Urinary bladder (tissue), 4 donors: ENCODE data around the gene JARID2. TPM values are rescaled to one million over a fixed set of nuclear protein-coding genes. Genes with fewer than 3 reads are reported as not detected.

Experiments
- DNase-seq: peaks from one replicate; pipeline ENCODE4 v3.0.0-alpha.2; 2015; ENCODE audit errors: extremely low spot score
- H3K27ac ChIP-seq: one replicate; pipeline ENCODE4 v1.5.1; 2013; ENCODE audit warnings: low read depth, mild to moderate bottlenecking, moderate library complexity
- H3K36me3 ChIP-seq: one replicate; pipeline ENCODE4 v1.6.1; 2013; ENCODE audit warnings: mild to moderate bottlenecking, moderate library complexity; ENCODE audit not compliant: insufficient read depth
- H3K4me1 ChIP-seq: one replicate; pipeline ENCODE4 v1.6.1; 2013; ENCODE audit warnings: mild to moderate bottlenecking, moderate library complexity; ENCODE audit not compliant: insufficient read depth
- H3K4me3 ChIP-seq: one replicate; pipeline ENCODE4 v1.5.1; 2013; ENCODE audit warnings: low read depth, low read length
- whole genome bisulfite sequencing: extraction: QIAGEN DNeasy Blood & Tissue Kit; methylation state at CpG from one replicate; pipeline ENCODE4 v1.1.7; 2013; 5-methylcytosine and 5-hydroxymethylcytosine counted together
- polyA plus RNA-seq: library from polyadenylated mRNA; stranded (reverse); fragments of 200-250 nt; gene quantifications from one replicate; pipeline ENCODE4 v1.2.3, GENCODE V29; 2013
- total RNA-seq: library from RNA; depleted of rRNA; stranded (reverse); fragments of >200 nt; gene quantifications from one replicate; pipeline ENCODE4 v1.2.3, GENCODE V29; 2014
- donor health status: healthy with polysubstance abuse.
- donor health status: healthy.

Gene JARID2
- total and polyA plus RNA-seq, 2 donors = 5.5 to 11.9 TPM

DNA sequence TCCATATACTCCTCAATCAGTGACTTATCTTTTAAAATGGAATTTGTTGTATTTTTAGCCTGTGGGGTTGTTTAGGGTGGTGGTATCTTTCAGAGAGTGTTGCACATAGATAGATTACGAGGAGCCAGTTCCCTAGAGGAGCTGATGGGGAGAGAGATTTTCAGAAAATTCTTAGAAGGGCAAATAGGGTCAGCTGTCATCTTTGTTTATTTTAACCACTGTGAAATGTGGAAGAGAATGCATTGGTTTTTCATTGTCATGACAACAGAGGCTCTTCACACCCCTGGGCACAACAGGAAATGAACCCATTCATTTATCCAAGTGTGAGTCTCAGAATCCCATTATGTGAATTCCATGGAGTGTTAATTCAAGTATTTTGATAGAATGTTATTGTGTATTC, 188.4 kb downstream of the JARID2 start:
- Histone ChIP-seq H3K27ac (no peak overlapping the region), H3K4me3 (no peak overlapping the region), H3K36me3 (no peaks in the 10 kb centered on the region), H3K4me1 (no peaks in the 10 kb centered on the region)
- DNase-seq = no peak
- 88% methylated on average over 1 of the region's 1 CpG for WGBS

DNA sequence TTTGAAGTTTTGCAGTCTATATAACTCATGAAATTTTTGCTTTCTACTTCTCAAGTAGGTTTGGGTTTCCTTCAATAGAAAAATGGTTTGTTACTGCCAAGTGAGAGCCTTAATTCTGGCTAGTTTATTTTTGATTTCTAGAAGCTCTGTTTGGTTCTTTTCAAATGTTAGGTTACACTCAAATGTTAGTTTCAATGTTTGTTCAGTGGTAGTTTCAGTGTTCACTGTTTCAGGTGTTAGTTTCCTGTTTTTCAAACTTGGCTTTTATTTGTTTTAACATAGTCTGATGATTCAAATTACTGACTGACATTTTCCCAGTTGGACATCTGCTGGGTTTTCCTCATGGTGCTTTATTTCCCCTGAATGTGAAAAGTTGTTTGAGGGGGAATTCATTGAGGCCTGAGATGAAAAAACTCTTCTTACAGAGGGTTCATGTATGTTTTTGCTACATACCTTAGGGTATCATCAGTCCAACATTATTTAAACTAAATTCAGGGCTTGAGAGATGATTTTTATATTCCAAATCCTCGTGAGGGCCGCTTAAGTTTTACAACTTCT, 189.0 kb downstream of the JARID2 start:
- no peak for DNase-seq
- H3K4me1 ChIP-seq = no peaks in the 10 kb centered on the region
- 95% methylated on average over 2 of the region's 2 CpGs for WGBS

DNA sequence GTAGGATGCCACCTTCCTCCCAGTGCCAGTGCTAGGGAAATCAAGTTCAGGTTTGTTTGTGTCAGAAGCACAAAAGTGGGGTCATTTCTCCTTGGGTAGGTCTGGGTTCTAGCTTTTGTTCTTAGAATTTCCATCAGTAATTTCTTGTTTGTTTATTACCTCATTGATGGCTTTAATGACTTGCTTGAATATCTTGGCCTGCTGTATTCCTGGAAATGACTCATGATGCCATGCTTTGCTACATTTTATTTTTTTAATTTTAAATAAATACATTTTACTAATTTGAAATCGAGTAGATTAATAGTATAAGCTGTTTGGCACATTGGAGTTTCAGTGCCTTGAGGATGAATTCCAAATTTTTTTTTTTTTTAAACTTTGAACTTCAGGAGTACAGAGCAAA, 189.6 kb downstream of the JARID2 start:
- 91% methylated on average over 1 of the region's 1 CpG for whole genome bisulfite sequencing
- no peaks in the 10 kb centered on the region for H3K4me1 ChIP-seq

More for the DNA sequence above, 189.0 kb downstream of the JARID2 start:
- H3K27ac ChIP-seq = no peak overlapping the region
- H3K36me3 ChIP-seq = no peaks in the 10 kb centered on the region
- H3K4me3 ChIP-seq = no peak overlapping the region

DNA sequence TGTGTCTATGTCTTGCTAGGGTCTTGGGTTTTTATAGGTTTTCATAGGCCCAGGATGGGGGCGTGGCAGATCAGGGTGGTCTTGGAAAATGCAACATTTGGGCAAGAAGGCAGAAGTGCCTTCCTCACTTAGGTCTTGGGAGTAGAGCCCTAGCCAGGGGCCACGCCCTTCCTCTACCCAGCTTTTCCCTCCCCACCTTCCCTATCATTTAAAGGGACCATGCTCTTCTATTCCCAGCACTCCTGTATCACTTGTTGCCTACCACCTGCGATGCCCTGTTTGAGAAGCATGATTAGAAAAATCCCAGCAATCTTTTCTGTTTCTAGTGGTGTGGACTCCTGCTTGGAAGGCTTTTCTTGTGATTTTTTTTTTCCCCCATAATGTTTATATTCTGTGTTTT, 190.6 kb downstream of the JARID2 start:
- WGBS = 96% methylated on average over 3 of the region's 3 CpGs

More for the DNA sequence above, 189.6 kb downstream of the JARID2 start:
- Histone ChIP-seq H3K27ac (no peak overlapping the region), H3K36me3 (no peaks in the 10 kb centered on the region), H3K4me3 (no peak overlapping the region)
- no peak for DNase-seq

DNA sequence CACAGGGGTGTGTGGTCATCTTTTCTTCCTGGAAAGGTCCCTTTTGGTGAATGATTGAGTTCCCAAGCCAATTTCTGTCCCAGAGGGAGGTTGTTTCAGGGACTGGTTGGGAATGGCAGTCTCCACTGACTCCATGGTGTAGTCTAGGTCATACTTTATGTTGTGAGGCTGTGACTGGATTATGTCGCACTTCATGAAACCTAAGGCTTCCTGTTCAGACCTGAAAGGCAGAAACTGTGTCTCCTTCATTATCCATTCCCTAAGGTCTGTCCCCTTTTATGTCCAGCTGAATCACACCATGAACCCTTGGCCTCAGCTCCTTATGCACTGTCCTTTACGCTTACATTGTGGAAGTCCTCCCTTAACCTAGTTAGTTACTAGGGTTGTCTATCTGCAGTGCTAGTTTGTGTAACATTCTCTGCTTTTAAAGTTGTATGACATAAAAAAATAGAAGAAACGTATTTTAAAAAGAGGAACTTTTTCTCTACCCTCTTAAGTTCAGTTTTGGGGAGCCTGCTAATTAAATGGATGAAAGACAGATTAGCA, 191.3 kb downstream of the JARID2 start:
- Histone ChIP-seq H3K4me1 (no peaks in the 10 kb centered on the region), H3K4me3 (no peak overlapping the region), H3K27ac (no peak overlapping the region), H3K36me3 (no peaks in the 10 kb centered on the region)
- no peak for DNase-seq
- WGBS = 88% methylated on average over 3 of the region's 3 CpGs

More for the DNA sequence above, 190.6 kb downstream of the JARID2 start:
- Histone ChIP-seq H3K4me3 (no peak overlapping the region), H3K36me3 (no peaks in the 10 kb centered on the region), H3K4me1 (no peaks in the 10 kb centered on the region), H3K27ac (no peak overlapping the region)
- DNase-seq = no peak

DNA sequence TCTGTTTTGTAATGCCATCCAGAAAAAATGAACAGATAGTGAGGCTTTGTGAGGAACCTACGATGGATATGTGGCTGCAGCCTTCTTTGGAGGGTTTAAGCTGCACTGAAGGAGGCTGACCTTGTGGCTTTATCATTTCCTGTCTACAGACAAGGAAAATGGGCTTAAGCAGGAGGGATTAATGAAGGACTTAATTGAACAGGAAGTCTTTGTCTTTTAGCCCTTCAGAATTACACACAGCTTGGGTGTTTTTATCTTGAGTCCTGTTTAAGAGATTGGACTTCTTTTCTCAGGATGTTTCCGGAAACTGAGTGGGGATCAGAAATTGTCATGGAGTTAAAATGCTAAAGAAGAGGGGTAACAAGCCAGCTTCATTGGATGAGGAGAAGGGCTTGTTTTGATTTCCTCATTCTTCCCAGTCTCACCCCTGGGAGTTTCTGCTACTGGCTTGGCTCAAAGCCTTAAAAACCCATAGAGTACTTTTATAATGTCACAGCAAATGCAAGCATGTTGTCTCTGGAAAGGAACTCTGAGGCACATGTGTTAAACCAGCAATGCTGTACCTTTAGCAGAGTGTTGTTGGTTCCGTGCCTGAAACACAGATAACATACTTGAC, 193.6 kb downstream of the JARID2 start:
- Histone ChIP-seq H3K36me3 (no peaks in the 10 kb centered on the region), H3K4me1 (peaks cover 2% of the 10 kb centered on the region), H3K27ac (no peak overlapping the region), H3K4me3 (no peak overlapping the region)
- 85% methylated on average over 3 of the region's 3 CpGs for WGBS
- no peak for DNase-seq

DNA sequence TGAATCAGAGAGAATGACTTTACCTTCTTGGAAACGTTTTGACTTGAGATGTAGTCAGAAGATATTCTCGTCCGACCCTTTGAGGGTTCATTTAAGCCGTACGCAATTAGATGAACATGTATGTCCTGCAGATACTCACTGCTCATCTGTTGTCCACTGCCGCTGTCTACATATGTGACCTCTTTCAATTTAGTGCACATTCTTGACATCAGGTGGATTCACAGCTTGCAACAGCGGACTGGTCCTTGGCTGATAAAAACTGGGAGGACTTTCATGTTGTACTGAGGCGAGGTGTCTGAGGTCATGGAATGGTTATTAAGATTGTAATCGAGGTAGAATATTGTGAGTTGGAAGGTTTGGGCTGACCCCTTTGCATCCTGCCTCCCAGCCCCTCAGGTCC, 194.2 kb downstream of the JARID2 start:
- WGBS = 79% methylated on average over 9 of the region's 9 CpGs
- H3K4me3 ChIP-seq = no peak overlapping the region
- H3K36me3 ChIP-seq = no peaks in the 10 kb centered on the region
- H3K27ac ChIP-seq = no peak overlapping the region
- DNase-seq = no peak
- peaks cover 2% of the 10 kb centered on the region for H3K4me1 ChIP-seq

DNA sequence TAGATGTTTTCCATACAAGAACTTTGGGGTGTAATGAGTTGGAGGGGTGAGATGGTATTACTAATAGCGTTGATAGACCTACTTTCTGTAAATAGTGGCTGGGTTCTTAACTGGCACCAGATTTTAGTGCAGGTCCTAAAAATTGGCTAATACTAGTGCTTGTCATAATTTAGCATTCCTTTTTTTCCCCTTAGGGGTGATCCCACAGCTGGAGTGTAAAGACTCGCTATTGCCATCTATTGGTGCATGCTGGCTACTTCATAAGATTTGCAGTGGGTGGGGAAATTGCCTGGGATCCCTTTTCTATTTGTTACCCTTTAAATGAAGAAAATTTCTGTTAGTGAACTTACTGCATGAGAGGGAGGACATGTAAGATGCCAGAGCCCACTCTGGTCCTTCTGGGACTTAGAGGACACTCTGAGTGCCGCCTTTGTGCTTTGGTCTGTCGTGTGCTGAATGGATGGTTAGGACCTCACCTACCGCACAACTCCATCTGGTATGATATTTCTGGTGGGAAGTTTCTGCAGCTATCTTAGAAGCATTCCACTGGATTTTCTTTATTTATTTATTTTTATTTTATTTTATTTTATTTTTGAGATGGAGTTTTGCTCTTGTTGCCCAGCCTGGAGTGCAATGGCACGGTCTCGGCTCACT, 195.5 kb downstream of the JARID2 start:
- H3K4me1 ChIP-seq = peaks cover 2% of the 10 kb centered on the region
- H3K4me3 ChIP-seq = no peak overlapping the region
- WGBS = 78% methylated on average over 7 of the region's 7 CpGs
- no peak for DNase-seq
- no peaks in the 10 kb centered on the region for H3K36me3 ChIP-seq
- H3K27ac ChIP-seq = no peak overlapping the region

DNA sequence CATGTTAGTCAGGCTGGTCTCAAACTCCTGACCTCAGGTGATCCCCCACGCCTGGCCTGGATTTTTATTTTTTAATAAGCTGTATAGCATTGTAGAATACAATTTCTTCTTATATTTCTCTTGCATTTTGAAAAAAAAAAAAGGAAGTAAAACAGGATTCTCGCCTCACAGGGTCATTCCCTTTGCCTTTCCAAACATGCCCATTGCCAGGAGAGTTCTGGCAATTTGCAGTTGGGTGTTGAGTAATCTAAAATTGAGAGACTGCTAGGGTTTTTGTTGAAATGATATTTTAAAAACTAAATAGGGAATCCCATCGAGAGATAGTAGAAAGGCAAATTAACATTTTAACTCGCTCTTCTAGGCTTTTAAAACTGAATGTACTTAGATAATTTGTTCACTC, 196.1 kb downstream of the JARID2 start:
- 81% methylated on average over 4 of the region's 4 CpGs for WGBS
- Histone ChIP-seq H3K4me3 (no peak overlapping the region), H3K27ac (no peak overlapping the region), H3K4me1 (peaks cover 2% of the 10 kb centered on the region), H3K36me3 (no peaks in the 10 kb centered on the region)
- no peak for DNase-seq

DNA sequence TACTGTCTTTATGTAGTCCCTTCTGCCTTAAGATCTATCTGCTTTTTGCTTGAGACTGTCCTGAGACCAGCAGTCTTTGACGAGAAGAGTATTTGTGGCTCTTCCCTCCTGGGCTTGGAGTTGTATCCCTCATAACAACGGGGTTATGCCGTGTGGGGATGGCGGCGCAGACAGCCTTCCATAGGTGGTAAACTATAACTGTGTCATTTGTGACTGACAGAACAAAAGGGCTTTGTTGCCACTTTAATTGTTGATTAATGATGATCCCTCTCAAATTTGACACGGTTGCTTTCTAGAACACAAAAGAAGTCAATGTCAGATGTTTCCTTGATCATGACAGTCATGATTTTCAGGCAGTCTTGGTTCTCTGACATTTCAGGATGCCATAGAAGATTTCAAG, 196.6 kb downstream of the JARID2 start:
- WGBS = 93% methylated on average over 6 of the region's 6 CpGs

DNA sequence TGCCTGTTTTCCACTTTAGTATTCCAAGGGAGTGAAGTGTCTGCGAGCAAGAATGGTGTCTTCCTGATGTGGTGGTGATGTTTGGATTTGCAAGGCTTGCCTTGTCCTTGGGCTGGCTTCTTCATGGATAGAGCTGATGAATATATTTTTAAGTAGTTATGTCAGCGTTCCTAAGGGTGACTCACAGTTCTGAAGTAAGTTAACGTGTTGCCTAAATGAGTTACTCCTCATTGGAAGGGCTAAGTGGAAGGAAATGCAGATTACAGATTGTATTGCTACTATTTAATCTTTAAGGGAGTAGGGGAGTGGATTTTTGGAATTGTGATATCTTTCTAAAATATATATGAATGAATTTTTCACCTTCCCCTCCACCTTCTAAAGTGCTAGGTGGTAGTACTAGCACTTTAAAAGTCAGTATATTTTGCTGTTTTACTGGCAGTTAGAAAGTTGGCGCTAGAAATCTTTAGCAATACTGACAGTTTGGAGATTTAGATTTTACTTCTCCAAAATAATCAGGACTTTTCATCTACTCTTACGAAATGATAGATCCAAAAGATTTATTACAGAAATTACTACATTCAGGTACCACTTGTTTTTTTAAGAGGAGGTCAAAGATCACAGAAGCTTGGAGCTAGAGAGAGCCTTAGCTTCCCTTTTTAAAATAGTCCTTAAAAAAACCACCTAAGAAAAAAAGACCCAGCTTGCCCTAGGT, 197.4 kb downstream of the JARID2 start:
- H3K27ac ChIP-seq = no peak overlapping the region
- no peak overlapping the region for H3K4me3 ChIP-seq
- WGBS = 63% methylated on average over 5 of the region's 5 CpGs
- DNase-seq = no peak
- peaks cover 2% of the 10 kb centered on the region for H3K4me1 ChIP-seq
- H3K36me3 ChIP-seq = no peaks in the 10 kb centered on the region

More for the DNA sequence above, 196.6 kb downstream of the JARID2 start:
- Histone ChIP-seq H3K4me1 (peaks cover 2% of the 10 kb centered on the region), H3K36me3 (no peaks in the 10 kb centered on the region), H3K27ac (no peak overlapping the region), H3K4me3 (no peak overlapping the region)
- no peak for DNase-seq

DNA sequence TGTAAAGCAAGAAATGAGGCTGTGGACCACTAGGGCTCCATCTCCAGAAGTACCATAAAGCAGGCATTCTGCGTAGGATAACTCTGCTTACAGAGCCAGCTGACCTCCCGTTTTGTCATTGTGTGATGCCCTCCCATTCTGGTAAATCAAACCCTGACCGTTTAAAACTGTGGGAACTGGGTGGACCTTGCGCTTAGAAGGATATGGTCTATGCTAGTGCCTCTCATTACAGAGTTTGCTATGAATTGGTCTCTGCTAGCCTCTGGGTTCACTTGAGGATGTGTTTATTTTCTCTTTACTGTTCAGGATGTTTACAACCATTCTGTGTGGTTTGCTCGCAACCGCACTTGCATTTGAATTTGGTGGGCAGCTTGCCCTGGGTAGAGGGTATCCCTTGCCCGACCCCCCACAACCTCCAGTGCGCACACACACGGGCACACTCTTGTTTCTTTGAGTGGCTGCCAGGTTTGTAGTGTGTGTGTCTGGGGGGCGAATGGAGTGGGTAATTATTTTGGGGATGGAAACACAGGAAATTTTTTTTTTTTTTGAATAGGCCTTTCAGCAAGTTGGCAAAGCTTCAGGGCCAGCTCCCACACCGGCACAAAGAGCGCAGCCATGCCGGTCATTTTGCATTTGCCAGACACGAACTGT, 198.3 kb downstream of the JARID2 start:
- Histone ChIP-seq H3K4me3 (no peak overlapping the region), H3K4me1 (peaks cover 3% of the 10 kb centered on the region), H3K27ac (no peak overlapping the region), H3K36me3 (no peaks in the 10 kb centered on the region)
- 56% methylated on average over 14 of the region's 14 CpGs for WGBS
- DNase-seq = no peak

DNA sequence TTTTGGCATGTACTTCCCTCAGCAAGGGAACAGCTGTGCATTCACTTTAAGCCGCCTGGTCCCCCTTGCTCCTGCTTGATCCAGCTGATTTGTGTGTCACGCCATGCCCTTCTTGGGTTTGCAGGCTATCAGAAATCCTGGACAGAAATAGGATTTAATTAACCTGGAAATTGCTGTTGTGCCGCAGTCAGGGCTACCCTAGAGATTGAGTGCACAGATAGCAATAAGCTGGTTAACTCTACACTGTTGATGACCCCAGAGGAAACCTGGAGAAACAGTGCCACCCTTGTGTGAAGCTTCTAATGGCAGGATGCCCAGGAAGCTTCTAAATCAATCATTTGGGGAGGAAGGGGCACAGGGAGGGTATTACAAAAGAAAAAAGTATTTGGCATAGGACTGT, 199.0 kb downstream of the JARID2 start:
- no peaks in the 10 kb centered on the region for H3K36me3 ChIP-seq
- H3K27ac ChIP-seq = no peak overlapping the region
- no peak for DNase-seq
- H3K4me1 ChIP-seq = peaks cover 3% of the 10 kb centered on the region
- 68% methylated on average over 3 of the region's 3 CpGs for WGBS
- no peak overlapping the region for H3K4me3 ChIP-seq
